HCT116 (cell line): ENCODE measurements around the gene CACNA2D3. TPM values are rescaled to one million over a fixed set of nuclear protein-coding genes. Genes with fewer than 3 reads are reported as not detected.

Experiments used
- ATAC-seq: fragments of 200-7000 bp; cut with Tn5 transposase; 2 replicates; pipeline ENCODE4 v1.9.1; 2020; ENCODE audit warnings: mild to moderate bottlenecking, moderate library complexity
- BruUV-seq: library from RNA; stranded (reverse); fragments of 400-500 nt; replicated peaks from 2 replicates; lab custom pipeline; 2021; lab: Mats Ljungman, UMichigan
- CTCF ChIA-PET: fragments of 300-600 bp; sonication (Branson Sonifier 250); formaldehyde crosslinking; loops from one replicate; lab custom pipeline; 2021; ENCODE audit warnings: antibody characterized with exemption; lab: Charles Lee
- POLR2A ChIA-PET: fragments of 300-600, 350-600 bp; sonication (Branson Sonifier 250); formaldehyde crosslinking; loops from one replicate; lab custom pipeline; 2021; ENCODE audit warnings: antibody characterized with exemption; lab: Charles Lee
- RAD21 ChIA-PET, 2 experiments: fragments of 300-600 bp; sonication (Branson Sonifier 250); formaldehyde crosslinking; loops; one replicate each; lab custom pipeline; 2023; ENCODE audit warnings: low total read pairs in 2 of 2; ENCODE audit not compliant: uncharacterized antibody in 2 of 2, unreplicated experiment in 2 of 2, low non-redundant PET in 1 of 2; lab: Charles Lee
- DNase-seq: peaks from one replicate; pipeline ENCODE4 v3.0.0-alpha.2; 2010; ENCODE audit warnings: low read depth, low spot score
- H2AFZ ChIP-seq: fragments of 200-600 bp; shearing (Covaris generic), sonication (generic); 2 replicates; pipeline ENCODE4 v1.6.1; 2017; ENCODE audit warnings: low read depth, mixed run types, mixed read lengths, antibody characterized with exemption, low read length; ENCODE audit not compliant: poor library complexity, severe bottlenecking
- H3K27ac ChIP-seq: 2 replicates; pipeline ENCODE4 v1.5.1; 2012; ENCODE audit warnings: low read depth, low read length
- H3K27me3 ChIP-seq: fragments of 200-600 bp; sonication (generic); 2 replicates; pipeline ENCODE4 v1.6.1; 2016; ENCODE audit warnings: mixed run types, low read length, mixed read lengths; ENCODE audit not compliant: insufficient read depth
- H3K36me3 ChIP-seq, 2 experiments: fragments of 200-500 bp in 1 of 2; fragments of 200-600 bp in 1 of 2; sonication (Bioruptor generic) in 1 of 2; sonication (generic) in 1 of 2; 2 replicates each; pipeline versions ENCODE4 v1.5.1 to v1.6.1; 2014 to 2016; ENCODE audit warnings: low read length in 2 of 2, inconsistent platforms in 1 of 2, mixed read lengths in 1 of 2, mixed run types in 1 of 2; ENCODE audit not compliant: insufficient read depth in 2 of 2, control insufficient read depth in 1 of 2
- H3K4me1 ChIP-seq, 2 experiments: fragments of 200-600 bp in 1 of 2; sonication (generic) in 1 of 2; 2 replicates each; pipeline versions ENCODE4 v1.5.1 to v1.6.1; 2012 to 2017; ENCODE audit warnings: low read length in 2 of 2, inconsistent platforms in 1 of 2, mild to moderate bottlenecking in 1 of 2, mixed read lengths in 1 of 2, mixed run types in 1 of 2, moderate library complexity in 1 of 2; ENCODE audit not compliant: insufficient read depth in 2 of 2, control insufficient read depth in 1 of 2
- H3K4me2 ChIP-seq: fragments of 200-600 bp; sonication (generic); 2 replicates; pipeline ENCODE4 v1.6.1; 2017; ENCODE audit warnings: mixed run types, low read length, mixed read lengths
- H3K4me3 ChIP-seq, 2 experiments: fragments of 200-600 bp in 1 of 2; sonication (generic) in 1 of 2; replicated peaks in 1 of 2; 2 replicates each; pipeline ENCODE4 v1.5.1; 2011 to 2016; ENCODE audit warnings: low read length in 2 of 2, control low read depth in 1 of 2, low read depth in 1 of 2, mild to moderate bottlenecking in 1 of 2, mixed read lengths in 1 of 2, mixed run types in 1 of 2
- H3K79me2 ChIP-seq: fragments of 200-600 bp; sonication (generic); 2 replicates; pipeline ENCODE4 v1.6.1; 2017; ENCODE audit warnings: mild to moderate bottlenecking, mixed run types, low read length, moderate library complexity, mixed read lengths; ENCODE audit not compliant: insufficient read depth
- H3K9ac ChIP-seq: fragments of 200-600 bp; sonication (generic); 2 replicates; pipeline ENCODE4 v1.6.1; 2016; ENCODE audit warnings: low read length, mixed read lengths
- H3K9me2 ChIP-seq: fragments of 200-600 bp; sonication (generic), shearing (Covaris generic); 2 replicates; pipeline ENCODE4 v1.6.1; 2017; ENCODE audit warnings: mixed run types, mild to moderate bottlenecking, moderate library complexity; ENCODE audit not compliant: insufficient read depth
- H3K9me3 ChIP-seq, 2 experiments: fragments of 200-500 bp in 1 of 2; fragments of 200-600 bp in 1 of 2; sonication (Bioruptor generic) in 1 of 2; sonication (generic) in 1 of 2; 2 replicates each; pipeline ENCODE4 v1.6.1; 2014 to 2017; ENCODE audit warnings: low read length in 2 of 2, mixed read lengths in 2 of 2, inconsistent platforms in 1 of 2, low read depth in 1 of 2, mild to moderate bottlenecking in 1 of 2, mixed run types in 1 of 2, moderate library complexity in 1 of 2; ENCODE audit not compliant: control insufficient read depth in 1 of 2, insufficient read depth in 1 of 2
- H4K20me1 ChIP-seq: fragments of 200-600 bp; sonication (generic), shearing (Covaris generic); 2 replicates; pipeline ENCODE4 v1.6.1; 2017; ENCODE audit warnings: mixed run types, mild to moderate bottlenecking, moderate library complexity; ENCODE audit not compliant: insufficient read depth
- CBX3 ChIP-seq: IDR thresholded peaks from 2 replicates; pipeline ENCODE4 v1.6.1; 2012; ENCODE audit warnings: low read depth
- CEBPB ChIP-seq: IDR thresholded peaks from 2 replicates; pipeline ENCODE4 v1.6.1; 2012; ENCODE audit warnings: low read depth
- EGR1 ChIP-seq: IDR thresholded peaks from 2 replicates; pipeline ENCODE4 v1.6.1; 2012; ENCODE audit warnings: low read depth
- EZH2 ChIP-seq: fragments of 200-600 bp; sonication (generic); IDR thresholded peaks from 2 replicates; pipeline ENCODE4 v1.6.1; 2017; ENCODE audit warnings: antibody characterized with exemption, mixed run types
- EZH2phosphoT487 ChIP-seq: fragments of 200-600 bp; IDR thresholded peaks from 2 replicates; pipeline ENCODE4 v1.6.1; 2018; ENCODE audit warnings: antibody characterized with exemption, borderline replicate concordance
- FOSL1 ChIP-seq: IDR thresholded peaks from 2 replicates; pipeline ENCODE4 v1.6.1; 2012; ENCODE audit warnings: low read depth
- JUND ChIP-seq: IDR thresholded peaks from 2 replicates; pipeline ENCODE4 v1.6.1; 2012
- POLR2A ChIP-seq: IDR thresholded peaks from 2 replicates; pipeline ENCODE4 v1.7.0; 2011; ENCODE audit warnings: borderline replicate concordance; ENCODE audit not compliant: insufficient read depth, insufficient read length; ENCODE audit errors: extremely low read depth
- POLR2AphosphoS5 ChIP-seq: IDR thresholded peaks from 2 replicates; pipeline ENCODE4 v1.6.1; 2011; ENCODE audit warnings: mild to moderate bottlenecking, low read depth, low read length, moderate library complexity
- RAD21 ChIP-seq: IDR thresholded peaks from 2 replicates; pipeline ENCODE4 v1.6.1; 2012; ENCODE audit warnings: low read depth, mild to moderate bottlenecking
- SIN3A ChIP-seq: IDR thresholded peaks from 2 replicates; pipeline ENCODE4 v1.6.1; 2012; ENCODE audit warnings: low read depth
- SRF ChIP-seq: IDR thresholded peaks from 2 replicates; pipeline ENCODE4 v1.6.1; 2012; ENCODE audit warnings: low read depth
- TCF7L2 ChIP-seq: IDR thresholded peaks from 2 replicates; pipeline ENCODE4 v1.7.0; 2011; ENCODE audit warnings: borderline replicate concordance, inconsistent platforms; ENCODE audit not compliant: insufficient read depth, insufficient read length; ENCODE audit errors: extremely low read depth
- YY1 ChIP-seq: IDR thresholded peaks from 2 replicates; pipeline ENCODE4 v1.6.1; 2011; ENCODE audit warnings: low read length, low read depth, moderate library complexity, mild to moderate bottlenecking; ENCODE audit not compliant: insufficient replicate concordance; ENCODE audit errors: extremely low read depth
- ZFX ChIP-seq: fragments of 450-650 bp; IDR thresholded peaks from 2 replicates; pipeline ENCODE4 v1.6.1; 2017
- ZNF274 ChIP-seq: fragments of 200-500 bp; sonication (Bioruptor generic); IDR thresholded peaks from 2 replicates; pipeline ENCODE4 v1.6.1; 2014; ENCODE audit warnings: mild to moderate bottlenecking, low read depth, low read length, inconsistent platforms
- intact Hi-C: fragments of 100-400 bp; cut with micrococcal nuclease; formaldehyde crosslinking; loops from 2 replicates; pipeline ENCODE4 v1.10.0; 2022
- total RNA-seq: library from RNA; stranded (reverse); gene quantifications from one replicate; pipeline ENCODE4 v1.2.1, GENCODE V29; 2021; ENCODE audit not compliant: unreplicated experiment
- TF ChIP-seq, protein P1 (sequence below): IDR thresholded peaks from 2 replicates; pipeline ENCODE4 v1.6.1; 2012; ENCODE audit warnings: low read depth
- TF ChIP-seq, protein P2 (sequence below): IDR thresholded peaks from 2 replicates; pipeline ENCODE4 v1.6.1; 2012
- TF ChIP-seq, protein P3 (sequence below): IDR thresholded peaks from 2 replicates; pipeline ENCODE4 v1.6.1; 2012
- TF ChIP-seq, protein P4 (sequence below), 3 experiments: fragments of 200-600 bp in 1 of 3; sonication (generic) in 1 of 3; IDR thresholded peaks in 2 of 3; conservative IDR thresholded peaks in 1 of 3; 2 replicates each; pipeline ENCODE4 v1.5.1; 2012 to 2017; ENCODE audit warnings: low read depth in 2 of 3, low read length in 2 of 3, antibody characterized with exemption in 1 of 3, borderline replicate concordance in 1 of 3, control low read depth in 1 of 3, mild to moderate bottlenecking in 1 of 3, mixed read lengths in 1 of 3, mixed run types in 1 of 3, moderate library complexity in 1 of 3; ENCODE audit not compliant: insufficient read depth in 1 of 3

Gene CACNA2D3
- total RNA-seq, 1 experiment from 2014 or later = 0.20 TPM

DNA sequence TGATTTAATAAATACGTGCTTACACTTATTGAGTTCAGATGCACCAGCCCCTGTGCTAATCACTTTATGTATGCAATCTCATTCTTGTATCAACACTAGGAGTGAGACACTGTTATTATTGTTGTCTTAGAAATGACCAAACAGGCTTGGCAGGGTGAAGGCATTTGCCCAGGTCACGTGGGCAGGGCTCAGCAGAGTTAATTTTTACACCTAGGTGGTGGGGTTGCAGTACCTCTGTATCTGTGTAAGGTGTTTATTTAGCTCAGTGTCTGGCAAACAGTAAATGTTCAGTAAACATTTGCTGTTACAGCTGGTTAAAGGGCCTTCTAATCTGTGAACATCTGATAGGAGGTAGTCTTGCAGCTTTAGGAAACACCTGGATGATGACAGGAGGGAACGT is 200.0 kb downstream of the CACNA2D3 start:
- Histone ChIP-seq H3K4me2 (no peak overlapping the region), H3K9ac (no peak overlapping the region), H4K20me1 (no peaks in the 10 kb centered on the region), H3K4me1 (no peaks in the 10 kb centered on the region), H3K27ac (no peak overlapping the region), H3K36me3 (no peaks in the 10 kb centered on the region), H2AFZ (no peak overlapping the region), H3K79me2 (no peaks in the 10 kb centered on the region), H3K9me3 (no peaks in the 10 kb centered on the region), H3K27me3 (peaks cover 12% of the 10 kb centered on the region; the same call in 1 of the 2 replicates), H3K4me3 (no peak overlapping the region), H3K9me2 (no peaks in the 10 kb centered on the region)
- ChIA-PET RAD21 (no interaction called here), CTCF (no interaction called here), POLR2A (no interaction called here)
- DNase-seq (no peak), ATAC-seq (no peak)
- BruUV-seq = no TSS peak
- intact Hi-C loops = no loop called here
- TF ChIP-seq POLR2AphosphoS5 = no peak
- TF ChIP-seq SRF = no peak
- TF ChIP-seq, protein P1, sequence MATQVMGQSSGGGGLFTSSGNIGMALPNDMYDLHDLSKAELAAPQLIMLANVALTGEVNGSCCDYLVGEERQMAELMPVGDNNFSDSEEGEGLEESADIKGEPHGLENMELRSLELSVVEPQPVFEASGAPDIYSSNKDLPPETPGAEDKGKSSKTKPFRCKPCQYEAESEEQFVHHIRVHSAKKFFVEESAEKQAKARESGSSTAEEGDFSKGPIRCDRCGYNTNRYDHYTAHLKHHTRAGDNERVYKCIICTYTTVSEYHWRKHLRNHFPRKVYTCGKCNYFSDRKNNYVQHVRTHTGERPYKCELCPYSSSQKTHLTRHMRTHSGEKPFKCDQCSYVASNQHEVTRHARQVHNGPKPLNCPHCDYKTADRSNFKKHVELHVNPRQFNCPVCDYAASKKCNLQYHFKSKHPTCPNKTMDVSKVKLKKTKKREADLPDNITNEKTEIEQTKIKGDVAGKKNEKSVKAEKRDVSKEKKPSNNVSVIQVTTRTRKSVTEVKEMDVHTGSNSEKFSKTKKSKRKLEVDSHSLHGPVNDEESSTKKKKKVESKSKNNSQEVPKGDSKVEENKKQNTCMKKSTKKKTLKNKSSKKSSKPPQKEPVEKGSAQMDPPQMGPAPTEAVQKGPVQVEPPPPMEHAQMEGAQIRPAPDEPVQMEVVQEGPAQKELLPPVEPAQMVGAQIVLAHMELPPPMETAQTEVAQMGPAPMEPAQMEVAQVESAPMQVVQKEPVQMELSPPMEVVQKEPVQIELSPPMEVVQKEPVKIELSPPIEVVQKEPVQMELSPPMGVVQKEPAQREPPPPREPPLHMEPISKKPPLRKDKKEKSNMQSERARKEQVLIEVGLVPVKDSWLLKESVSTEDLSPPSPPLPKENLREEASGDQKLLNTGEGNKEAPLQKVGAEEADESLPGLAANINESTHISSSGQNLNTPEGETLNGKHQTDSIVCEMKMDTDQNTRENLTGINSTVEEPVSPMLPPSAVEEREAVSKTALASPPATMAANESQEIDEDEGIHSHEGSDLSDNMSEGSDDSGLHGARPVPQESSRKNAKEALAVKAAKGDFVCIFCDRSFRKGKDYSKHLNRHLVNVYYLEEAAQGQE = no peak
- no peak for TF ChIP-seq RAD21
- no peak for TF ChIP-seq SIN3A
- TF ChIP-seq FOSL1 = no peak
- TF ChIP-seq CBX3 = no peak
- TF ChIP-seq, protein P2, sequence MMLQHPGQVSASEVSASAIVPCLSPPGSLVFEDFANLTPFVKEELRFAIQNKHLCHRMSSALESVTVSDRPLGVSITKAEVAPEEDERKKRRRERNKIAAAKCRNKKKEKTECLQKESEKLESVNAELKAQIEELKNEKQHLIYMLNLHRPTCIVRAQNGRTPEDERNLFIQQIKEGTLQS = no peak
- no peak for TF ChIP-seq YY1
- TF ChIP-seq ZNF274 = no peak
- TF ChIP-seq EGR1 = no peak
- TF ChIP-seq, protein P3, sequence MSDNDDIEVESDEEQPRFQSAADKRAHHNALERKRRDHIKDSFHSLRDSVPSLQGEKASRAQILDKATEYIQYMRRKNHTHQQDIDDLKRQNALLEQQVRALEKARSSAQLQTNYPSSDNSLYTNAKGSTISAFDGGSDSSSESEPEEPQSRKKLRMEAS = no peak
- no peak for TF ChIP-seq TCF7L2
- TF ChIP-seq ZFX = no peak
- TF ChIP-seq EZH2 = no peak
- TF ChIP-seq, protein P4, sequence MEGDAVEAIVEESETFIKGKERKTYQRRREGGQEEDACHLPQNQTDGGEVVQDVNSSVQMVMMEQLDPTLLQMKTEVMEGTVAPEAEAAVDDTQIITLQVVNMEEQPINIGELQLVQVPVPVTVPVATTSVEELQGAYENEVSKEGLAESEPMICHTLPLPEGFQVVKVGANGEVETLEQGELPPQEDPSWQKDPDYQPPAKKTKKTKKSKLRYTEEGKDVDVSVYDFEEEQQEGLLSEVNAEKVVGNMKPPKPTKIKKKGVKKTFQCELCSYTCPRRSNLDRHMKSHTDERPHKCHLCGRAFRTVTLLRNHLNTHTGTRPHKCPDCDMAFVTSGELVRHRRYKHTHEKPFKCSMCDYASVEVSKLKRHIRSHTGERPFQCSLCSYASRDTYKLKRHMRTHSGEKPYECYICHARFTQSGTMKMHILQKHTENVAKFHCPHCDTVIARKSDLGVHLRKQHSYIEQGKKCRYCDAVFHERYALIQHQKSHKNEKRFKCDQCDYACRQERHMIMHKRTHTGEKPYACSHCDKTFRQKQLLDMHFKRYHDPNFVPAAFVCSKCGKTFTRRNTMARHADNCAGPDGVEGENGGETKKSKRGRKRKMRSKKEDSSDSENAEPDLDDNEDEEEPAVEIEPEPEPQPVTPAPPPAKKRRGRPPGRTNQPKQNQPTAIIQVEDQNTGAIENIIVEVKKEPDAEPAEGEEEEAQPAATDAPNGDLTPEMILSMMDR (IDR thresholded peaks at IDR 0.05 in 2 of 3, conservative IDR thresholded peaks at IDR 0.05 in 1 of 3; ENCODE audit: borderline replicate concordance in 1 of 3, insufficient read depth in 1 of 3, low read depth in 2 of 3, low read length in 2 of 3) = no peak
- no peak for TF ChIP-seq POLR2A
- TF ChIP-seq EZH2phosphoT487 = no peak
- TF ChIP-seq CEBPB = no peak
- TF ChIP-seq JUND = no peak
